OCI-LY7 (cell line): ENCODE measurements around the gene SPRYD3. TPM values are rescaled to one million over a fixed set of nuclear protein-coding genes. Genes with fewer than 3 reads are reported as not detected.

Source experiments
- BruUV-seq: library from RNA; stranded (reverse); fragments of 400-500 nt; replicated peaks from 2 replicates; lab custom pipeline; 2021; lab: Mats Ljungman, UMichigan
- CTCF ChIA-PET: fragments of 300-600 bp; sonication (Branson Sonifier 250); formaldehyde crosslinking; loops from one replicate; lab custom pipeline; 2022; ENCODE audit warnings: antibody characterized with exemption; ENCODE audit not compliant: unreplicated experiment; lab: Charles Lee
- POLR2A ChIA-PET: fragments of 300-600 bp; sonication (Branson Sonifier 250); formaldehyde crosslinking; loops from one replicate; lab custom pipeline; 2022; ENCODE audit warnings: antibody characterized with exemption; lab: Charles Lee
- DNase-seq: peaks from one replicate; pipeline ENCODE4 v3.0.0-alpha.2; 2015; ENCODE audit warnings: low spot score
- H2AFZ ChIP-seq: fragments of 200-600 bp; sonication (generic), shearing (Covaris generic); 2 replicates; pipeline ENCODE4 v1.6.1; 2014; ENCODE audit warnings: mild to moderate bottlenecking, antibody characterized with exemption, low read length, moderate library complexity
- H3K27ac ChIP-seq: fragments of 200-600 bp; sonication (generic); 2 replicates; pipeline ENCODE4 v1.5.1; 2014; ENCODE audit warnings: mixed run types, low read depth, mild to moderate bottlenecking, moderate library complexity, low read length, inconsistent platforms; ENCODE audit not compliant: poor library complexity, severe bottlenecking
- H3K36me3 ChIP-seq: fragments of 200-600 bp; sonication (generic); 2 replicates; pipeline ENCODE4 v1.6.1; 2014; ENCODE audit warnings: mild to moderate bottlenecking, antibody characterized with exemption, low read length, moderate library complexity, mixed read lengths; ENCODE audit not compliant: insufficient read depth
- H3K4me1 ChIP-seq: fragments of 200-600 bp; sonication (generic); 2 replicates; pipeline ENCODE4 v1.5.1; 2014; ENCODE audit warnings: mild to moderate bottlenecking, low read length; ENCODE audit not compliant: insufficient read depth, poor library complexity, severe bottlenecking
- H3K4me2 ChIP-seq: fragments of 200-600 bp; sonication (generic); 2 replicates; pipeline ENCODE4 v1.6.1; 2014; ENCODE audit warnings: mild to moderate bottlenecking, low read length
- H3K4me3 ChIP-seq: fragments of 200-600 bp; sonication (generic); 2 replicates; pipeline ENCODE4 v1.5.1; 2014; ENCODE audit warnings: mild to moderate bottlenecking, low read depth, low read length; ENCODE audit not compliant: poor library complexity, severe bottlenecking
- H3K79me2 ChIP-seq: fragments of 200-600 bp; sonication (generic); 2 replicates; pipeline ENCODE4 v1.6.1; 2016; ENCODE audit warnings: low read depth, mild to moderate bottlenecking, low read length, moderate library complexity, mixed read lengths; ENCODE audit not compliant: insufficient read depth
- H3K9me2 ChIP-seq: fragments of 200-600 bp; sonication (generic); 2 replicates; pipeline ENCODE4 v1.6.1; 2016; ENCODE audit warnings: mild to moderate bottlenecking, low read length, mixed read lengths; ENCODE audit not compliant: insufficient read depth
- H3K9me3 ChIP-seq: fragments of 200-600 bp; sonication (generic); 2 replicates; pipeline ENCODE4 v1.6.1; 2014; ENCODE audit warnings: mild to moderate bottlenecking, mixed run types, low read length, mixed read lengths
- H4K20me1 ChIP-seq: fragments of 200-600 bp; sonication (generic); 2 replicates; pipeline ENCODE4 v1.6.1; 2014; ENCODE audit warnings: mild to moderate bottlenecking, antibody characterized with exemption, low read length, moderate library complexity, mixed read lengths; ENCODE audit not compliant: insufficient read depth
- CTCF ChIP-seq: fragments of 200-600 bp; sonication (generic); conservative IDR thresholded peaks from 2 replicates; pipeline ENCODE4 v1.5.1; 2014; ENCODE audit warnings: mild to moderate bottlenecking, antibody characterized with exemption, low read length, moderate library complexity, mixed read lengths
- EZH2phosphoT487 ChIP-seq: fragments of 200-600 bp; sonication (generic); IDR thresholded peaks from 2 replicates; pipeline ENCODE4 v1.6.1; 2018; ENCODE audit warnings: low read depth, borderline replicate concordance, mild to moderate bottlenecking, mixed run types, antibody characterized with exemption, low read length, moderate library complexity, mixed read lengths
- intact Hi-C: fragments of 100-400 bp; cut with micrococcal nuclease; formaldehyde crosslinking; loops from one replicate; pipeline ENCODE4 v1.10.0; 2022; ENCODE audit not compliant: unreplicated experiment
- total RNA-seq, 2 experiments: library from RNA; depleted of rRNA in 1 of 2; stranded (reverse); fragments of >200 nt in 1 of 2; shearing (Covaris generic) in 1 of 2; gene quantifications; 2 replicates each; pipeline ENCODE4 v1.2.3, GENCODE V29; 2014 to 2022

Gene SPRYD3
- total RNA-seq, 2 experiments from 2014 or later, result 7.3 to 20.5 TPM

- Histone ChIP-seq H3K4me2 (peak overlapping the region; percentile 68), H3K79me2 (no peaks in the 10 kb centered on the region), H3K4me1 (peaks cover 32% of the 10 kb centered on the region), H3K9me2 (no peaks in the 10 kb centered on the region), H2AFZ (peak overlapping the region; percentile 62; the same call in 1 of the 2 replicates), H3K27ac (no peak overlapping the region), H4K20me1 (no peaks in the 10 kb centered on the region), H3K9me3 (no peaks in the 10 kb centered on the region), H3K4me3 (peak overlapping the region; percentile 57), H3K36me3 (no peaks in the 10 kb centered on the region)
- no TSS peak for BruUV-seq
- DNase-seq, result no peak
- TF ChIP-seq CTCF, result no peak
- no peak for TF ChIP-seq EZH2phosphoT487
- intact Hi-C loops, result no loop called here
- ChIA-PET POLR2A (interaction anchor here (1.2 to 1.5 kb wide), 4 partner anchors 19 to 51 kb away, joined by 3 to 5 read pairs (median 4); partner anchors contain the start of gene SPRYD3), CTCF (interaction anchor here (0.9 to 2.3 kb wide), 3 partner anchors 19 to 45 kb away, joined by 4 to 9 read pairs (median 4); partner anchors contain the start of gene SPRYD3)
Measured at GRCh38 chr12:53098354-53098981, 19.3 kb upstream of the SPRYD3 start.

- Histone ChIP-seq H2AFZ (peak within 1 kb of the TSS; percentile 62; the same call in 1 of the 2 replicates), H3K9me3 (no peaks in the 10 kb centered on the region), H3K27ac (no peak within 1 kb of the TSS), H3K4me1 (peaks cover 25% of the 10 kb centered on the region), H3K36me3 (no peaks in the 10 kb centered on the region), H3K4me2 (peak within 1 kb of the TSS; percentile 68), H3K4me3 (peak within 1 kb of the TSS; percentile 57), H3K79me2 (no peaks in the 10 kb centered on the region), H3K9me2 (no peaks in the 10 kb centered on the region), H4K20me1 (no peaks in the 10 kb centered on the region)
- ChIA-PET POLR2A (interaction anchor here (0.6 to 1.4 kb wide), 6 partner anchors 19 to 341 kb away, joined by 3 to 4 read pairs (median 4); partner anchors contain the start of gene SPRYD3), CTCF (interaction anchor here (0.6 to 0.9 kb wide), 2 partner anchors 31 to 45 kb away, joined by 3 to 4 read pairs; no protein-coding TSS in a partner anchor)
- intact Hi-C loops, result no loop called here
- peak; percentile 56 for DNase-seq
- BruUV-seq, result no TSS peak
- TF ChIP-seq CTCF (no peak), EZH2phosphoT487 (no peak)
Measured at GRCh38 chr12:53097564-53098353, 18.6 kb upstream of the SPRYD3 start, which contains the start of gene IGFBP6. Gene IGFBP6, plus strand, starts transcription at chr12:53097667. Its CDS starts 51 bp downstream, at chr12:53097718.
